Measurements from ENCODE around the gene TATDN2. TPM values are rescaled to one million over a fixed set of nuclear protein-coding genes. Genes with fewer than 3 reads are reported as not detected.

The TATDN2 gene
- total RNA-seq (2011; cell fraction: chromatin; rRNA removed; ENCODE audit: low replicate concordance): 72.5 and 115 TPM in 2 replicates
- total RNA-seq (2011; cell fraction: nucleolus; rRNA removed): 71.2 and 76.0 TPM in 2 replicates
- total RNA-seq (2011; cell fraction: nucleoplasm; rRNA removed): 73.4 and 78.1 TPM in 2 replicates
- total RNA-seq (2014; rRNA removed): 10.9 and 14.7 TPM in 2 replicates
- 25.0 and 25.8 TPM in 2 replicates for total RNA-seq (2014; rRNA removed; fragmentation: Illumina TruSeq; extraction: Trizol)
- 29.0 and 30.3 TPM in 2 replicates for total RNA-seq (2015; rRNA removed; fragmentation: Illumina TruSeq; extraction: Trizol)
- total RNA-seq (2021): 38.8 and 44.7 TPM in 2 replicates
- polyA plus RNA-seq (2011; rRNA removed): 20.8 and 27.2 TPM in 2 replicates
- polyA plus RNA-seq (2011; cell fraction: cytosol; rRNA removed): 20.7 and 21.3 TPM in 2 replicates
- polyA plus RNA-seq (2011; cell fraction: nucleus; rRNA removed): 33.0 and 34.2 TPM in 2 replicates
- polyA plus RNA-seq (2012): 25.7 and 36.1 TPM in 2 replicates
- polyA plus RNA-seq (2014; fragmentation: Illumina TruSeq; extraction: Trizol): 34.9 and 36.6 TPM in 2 replicates
- polyA plus RNA-seq (2014; fragmentation: Nextera tagmentation; extraction: Ambion mirVana): 1 to 10 TPM; 5.2 to 7.9 TPM
- 23.7 and 28.0 TPM in 2 replicates for polyA plus RNA-seq (2014; rRNA removed)
- 27.0 and 40.2 TPM in 2 replicates for polyA minus RNA-seq (2011; rRNA and poly(A)+ RNA removed)
- 13.5 and 22.0 TPM in 2 replicates for polyA minus RNA-seq (2011; cell fraction: cytosol; rRNA and poly(A)+ RNA removed)
- 27.6 and 34.4 TPM in 2 replicates for polyA minus RNA-seq (2011; cell fraction: nucleus; rRNA and poly(A)+ RNA removed)
- percentile 90 among the genes with signal in this experiment for Bru-seq, nascent RNA
- percentile 92 among the genes with signal in this experiment for BruChase-seq, experiment 1, labeled RNA remaining after a 2-hour chase
- percentile 96 among the genes with signal in this experiment for BruChase-seq, experiment 2, labeled RNA remaining after a 6-hour chase
- long read RNA-seq, experiment 1, partial matches to known transcripts: 65 of 72 reads
- long read RNA-seq, experiment 1, other reads (novel, unspliced or antisense): 5 of 72 reads
- long read RNA-seq, experiment 2, full-length matches to known transcripts: 14 of 60 reads
- long read RNA-seq, experiment 2, partial matches to known transcripts: 29 of 60 reads
- long read RNA-seq, experiment 2, other reads (novel, unspliced or antisense): 17 of 60 reads
- long read RNA-seq, experiment 3, partial matches to known transcripts: 3 of 3 reads
- long read RNA-seq, experiment 3, other reads (novel, unspliced or antisense): 0 of 3 reads

GRCh38 chr3:10248184-10248983 is at the start of gene TATDN2:
TATDN2 (plus strand) TSS chr3:10248459; CDS start chr3:10249201, 742 bp downstream.
- Histone ChIP-seq H3K27ac (ENCODE audit: extremely low read depth, low read depth, low read length) (peak within 1 kb of the TSS; percentile 86), H3K9me3 (replicated peaks; ENCODE audit: control insufficient read depth, insufficient read depth, low read depth, low read length) (peaks cover 18% of the 10 kb centered on the region), H3K4me3 (peak within 1 kb of the TSS; percentile 81), H3K9ac (ENCODE audit: insufficient read depth in 1 of 2, low read depth in 2 of 2, low read length in 2 of 2) (peak within 1 kb of the TSS; percentile 93 to 98), H4K20me1 (replicated peaks; ENCODE audit: control insufficient read depth, insufficient read depth, low read length) (no peaks in the 10 kb centered on the region), H3K36me3 (ENCODE audit: control insufficient read depth, insufficient read depth, low read length) (peaks cover 26% of the 10 kb centered on the region), H3K79me2 (ENCODE audit: control insufficient read depth, insufficient read depth, low read length) (peaks cover 44% of the 10 kb centered on the region), H3K27me3 (ENCODE audit: control insufficient read depth in 2 of 2, insufficient read depth in 2 of 2, low read length in 2 of 2) (no peaks in the 10 kb centered on the region), H3K9me1 (ENCODE audit: control insufficient read depth, insufficient read depth, low read length) (no peaks in the 10 kb centered on the region), H3K4me2 (ENCODE audit: insufficient read depth, low read length) (peak within 1 kb of the TSS; percentile 98), H3K4me1 (replicated peaks in 1 of 2; ENCODE audit: control insufficient read depth in 2 of 2, insufficient read depth in 2 of 2, low read length in 2 of 2) (peaks cover 10 to 21% of the 10 kb centered on the region in 2 experiments), H2AFZ (ENCODE audit: low read depth, low read length) (peak within 1 kb of the TSS; percentile 82)
- FAIRE-seq: peak; percentile 96
- in situ Hi-C loops (cut with MboI) (no loop called here), intact Hi-C loops (cut with micrococcal nuclease) (loop anchor here (2.0 kb wide), 1 partner anchor 72 kb away; the partner anchor contains the start of gene SEC13)
- peak; percentile 99 for ATAC-seq
- CTCF ChIA-PET (ENCODE audit: low intra/inter-chr PET ratio): no interaction called here
- 1% methylated on average over 80 of the region's 80 CpGs for WGBS (ENCODE audit: insufficient coverage, low coverage, missing lambda C conversion rate)
- DNase-seq (ENCODE audit: extremely low read depth in 1 of 4, low spot score in 3 of 4): peak; percentile 99 to 100 (median 100)
- no TSS peak for BruUV-seq (replicated peaks)
- POLR2A ChIA-PET: interaction anchor here (0.6 to 1.9 kb wide), 17 partner anchors 10 to 608 kb away, joined by 3 to 10 read pairs (median 4); partner anchors contain the start of gene VHL
- TF ChIP-seq TFAP4 (CRISPR knock-in tag; IDR thresholded peaks at IDR 0.05; ENCODE audit: borderline replicate concordance): peak; percentile 90
- no peak for TF ChIP-seq PTTG1 (tag; IDR thresholded peaks at IDR 0.05; ENCODE audit: low read depth)
- no peak for TF ChIP-seq HBP1 (CRISPR knock-in tag; IDR thresholded peaks at IDR 0.05)
- TF ChIP-seq ZNF280A (IDR thresholded peaks at IDR 0.05; ENCODE audit: low read depth, partially characterized antibody): no peak
- TF ChIP-seq ZNF584 (CRISPR knock-in tag; IDR thresholded peaks at IDR 0.05; ENCODE audit: low read depth): 0 out of 2 replicates have a peak, but pooled peaks have one; percentile 62
- TF ChIP-seq ZNF134 (CRISPR knock-in tag; conservative IDR thresholded peaks at IDR 0.05): no peak
- no peak for TF ChIP-seq MLX (CRISPR knock-in tag; conservative IDR thresholded peaks at IDR 0.05)
- no peak for TF ChIP-seq ILK (tag; IDR thresholded peaks at IDR 0.05; ENCODE audit: borderline replicate concordance, low read depth)

Data from K562 (cell line).